Sigmoid colon (tissue), 7 donors: ENCODE data around the gene UNKL. TPM values are rescaled to one million over a fixed set of nuclear protein-coding genes. Genes with fewer than 3 reads are reported as not detected.

Source experiments
- DNase-seq: peaks from one replicate; pipeline ENCODE4 v3.0.0-alpha.2; 2019
- H3K27ac ChIP-seq, 4 donors: fragments of 200-600 bp; sonication (generic); one replicate each; pipeline ENCODE4 v1.5.1; 2016 to 2019; ENCODE audit warnings: mild to moderate bottlenecking in 1 of 4
- H3K27me3 ChIP-seq, 3 donors: fragments of 200-600 bp; sonication (generic); one replicate each; pipeline ENCODE4 v1.5.1; 2019; ENCODE audit warnings: mild to moderate bottlenecking in 1 of 3
- H3K36me3 ChIP-seq, 4 donors: fragments of 200-600 bp; sonication (generic); one replicate each; pipeline ENCODE4 v1.5.1; 2016 to 2019
- H3K4me1 ChIP-seq, 4 donors: fragments of 200-600 bp; sonication (generic); one replicate each; pipeline ENCODE4 v1.5.1; 2017 to 2019
- H3K4me3 ChIP-seq, 4 donors: fragments of 200-600 bp; sonication (generic); one replicate each; pipeline ENCODE4 v1.5.1; 2017 to 2019; ENCODE audit warnings: mild to moderate bottlenecking in 2 of 4, moderate library complexity in 1 of 4
- H3K9me3 ChIP-seq, 4 donors: fragments of 200-600 bp in 3 of 4; sonication (generic) in 3 of 4; one replicate each; pipeline versions ENCODE4 v1.5.1 to v1.6.1; 2013 to 2019
- EP300 ChIP-seq, 4 donors: sonication (generic); formaldehyde crosslinking; IDR thresholded peaks; one replicate each; pipeline ENCODE4 v1.6.1; 2017; ENCODE audit warnings: antibody characterized with exemption in 4 of 4
- POLR2A ChIP-seq, 2 donors: fragments of 450-650 bp; IDR thresholded peaks; one replicate each; pipeline ENCODE4 v1.6.1; 2016; ENCODE audit warnings: antibody characterized with exemption in 2 of 2, mild to moderate bottlenecking in 2 of 2, moderate library complexity in 2 of 2
- POLR2AphosphoS5 ChIP-seq, 4 donors: sonication (generic); formaldehyde crosslinking; IDR thresholded peaks; one replicate each; pipeline ENCODE4 v1.6.1; 2017; ENCODE audit warnings: antibody characterized with exemption in 4 of 4
- WGBS, 2 donors: extraction: QIAGEN DNeasy Blood & Tissue Kit; methylation state at CpG; one replicate each; pipeline ENCODE4 v1.1.7; 2013; 5-methylcytosine and 5-hydroxymethylcytosine counted together
- intact Hi-C: fragments of 100-400 bp; cut with DNase I; formaldehyde crosslinking; loops from one replicate; pipeline ENCODE4 v1.15.1; 2023
- polyA plus RNA-seq, 3 donors: library from polyadenylated mRNA; stranded (reverse); fragments of 200-250 nt; gene quantifications; one replicate each; pipeline ENCODE4 v1.2.3, GENCODE V29; 2013
- total RNA-seq, 4 donors: library from RNA; depleted of rRNA; stranded (reverse); fragments of >200 nt; gene quantifications; one replicate each; pipeline ENCODE4 v1.1.0, GENCODE V29; 2016
- TF ChIP-seq, protein P1 (sequence below), 4 experiments: fragments of 450-650 bp in 3 of 4; fragments of 200-600 bp in 1 of 4; IDR thresholded peaks; one replicate each; pipeline ENCODE4 v1.5.1; 2016 to 2019; ENCODE audit warnings: antibody characterized with exemption in 4 of 4, mild to moderate bottlenecking in 3 of 4, moderate library complexity in 2 of 4
- donor health status: healthy with polysubstance abuse.
- donor health status: Bipolar disorder and iron deficiency.
- donor health status: healthy.

UNKL gene
- total and polyA plus RNA-seq, 7 donors = 2.1 to 29.1 (median 19.6) TPM

DNA sequence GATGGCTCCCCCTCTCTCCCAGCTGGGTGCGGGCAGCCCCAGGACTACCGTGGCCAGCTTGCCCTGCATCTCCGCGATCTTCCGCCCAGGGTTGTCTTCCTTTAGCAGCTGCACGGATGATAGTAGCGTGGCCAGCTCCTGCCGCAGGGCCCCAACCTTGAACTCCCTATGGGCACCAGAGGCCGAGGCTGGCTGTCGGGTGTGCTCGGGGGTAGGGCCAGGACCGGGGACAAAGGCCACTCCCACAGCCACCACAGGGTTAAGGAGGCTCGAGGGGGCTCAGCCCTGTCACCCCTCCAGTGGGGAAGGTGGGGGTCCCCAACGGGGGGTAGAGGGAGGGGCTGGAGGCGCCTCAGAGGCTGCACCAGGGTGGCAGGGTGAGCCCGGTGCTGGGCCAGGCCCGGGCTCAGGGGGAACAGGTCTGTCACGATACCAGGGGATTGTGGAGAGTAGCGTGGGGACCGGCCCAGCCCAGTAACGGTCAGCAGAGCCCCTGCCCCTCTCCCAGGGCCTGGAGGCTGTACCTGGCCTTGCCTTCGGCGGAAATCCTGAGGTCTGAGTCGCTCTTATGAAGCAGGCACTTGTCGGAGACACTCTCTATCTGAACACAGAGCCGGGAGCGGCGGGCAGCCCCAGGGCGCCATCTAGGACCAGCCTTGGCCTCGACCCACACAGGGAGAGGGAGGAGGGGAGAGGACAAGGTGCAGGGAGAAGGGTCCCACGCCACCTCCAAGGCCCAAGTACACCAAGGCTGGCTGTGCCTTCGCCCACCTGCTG lies 21.6 kb upstream of the UNKL start:
- WGBS, 2 donors = 87 to 89% methylated on average over 32 of the region's 32 CpGs
- TF ChIP-seq POLR2A (IDR thresholded peaks at IDR 0.05) (no peak), EP300 (IDR thresholded peaks at IDR 0.05) (no peak), POLR2AphosphoS5 (IDR thresholded peaks at IDR 0.05) (no peak)
- TF ChIP-seq, protein P1, sequence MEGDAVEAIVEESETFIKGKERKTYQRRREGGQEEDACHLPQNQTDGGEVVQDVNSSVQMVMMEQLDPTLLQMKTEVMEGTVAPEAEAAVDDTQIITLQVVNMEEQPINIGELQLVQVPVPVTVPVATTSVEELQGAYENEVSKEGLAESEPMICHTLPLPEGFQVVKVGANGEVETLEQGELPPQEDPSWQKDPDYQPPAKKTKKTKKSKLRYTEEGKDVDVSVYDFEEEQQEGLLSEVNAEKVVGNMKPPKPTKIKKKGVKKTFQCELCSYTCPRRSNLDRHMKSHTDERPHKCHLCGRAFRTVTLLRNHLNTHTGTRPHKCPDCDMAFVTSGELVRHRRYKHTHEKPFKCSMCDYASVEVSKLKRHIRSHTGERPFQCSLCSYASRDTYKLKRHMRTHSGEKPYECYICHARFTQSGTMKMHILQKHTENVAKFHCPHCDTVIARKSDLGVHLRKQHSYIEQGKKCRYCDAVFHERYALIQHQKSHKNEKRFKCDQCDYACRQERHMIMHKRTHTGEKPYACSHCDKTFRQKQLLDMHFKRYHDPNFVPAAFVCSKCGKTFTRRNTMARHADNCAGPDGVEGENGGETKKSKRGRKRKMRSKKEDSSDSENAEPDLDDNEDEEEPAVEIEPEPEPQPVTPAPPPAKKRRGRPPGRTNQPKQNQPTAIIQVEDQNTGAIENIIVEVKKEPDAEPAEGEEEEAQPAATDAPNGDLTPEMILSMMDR (IDR thresholded peaks at IDR 0.05) = no peak

DNA sequence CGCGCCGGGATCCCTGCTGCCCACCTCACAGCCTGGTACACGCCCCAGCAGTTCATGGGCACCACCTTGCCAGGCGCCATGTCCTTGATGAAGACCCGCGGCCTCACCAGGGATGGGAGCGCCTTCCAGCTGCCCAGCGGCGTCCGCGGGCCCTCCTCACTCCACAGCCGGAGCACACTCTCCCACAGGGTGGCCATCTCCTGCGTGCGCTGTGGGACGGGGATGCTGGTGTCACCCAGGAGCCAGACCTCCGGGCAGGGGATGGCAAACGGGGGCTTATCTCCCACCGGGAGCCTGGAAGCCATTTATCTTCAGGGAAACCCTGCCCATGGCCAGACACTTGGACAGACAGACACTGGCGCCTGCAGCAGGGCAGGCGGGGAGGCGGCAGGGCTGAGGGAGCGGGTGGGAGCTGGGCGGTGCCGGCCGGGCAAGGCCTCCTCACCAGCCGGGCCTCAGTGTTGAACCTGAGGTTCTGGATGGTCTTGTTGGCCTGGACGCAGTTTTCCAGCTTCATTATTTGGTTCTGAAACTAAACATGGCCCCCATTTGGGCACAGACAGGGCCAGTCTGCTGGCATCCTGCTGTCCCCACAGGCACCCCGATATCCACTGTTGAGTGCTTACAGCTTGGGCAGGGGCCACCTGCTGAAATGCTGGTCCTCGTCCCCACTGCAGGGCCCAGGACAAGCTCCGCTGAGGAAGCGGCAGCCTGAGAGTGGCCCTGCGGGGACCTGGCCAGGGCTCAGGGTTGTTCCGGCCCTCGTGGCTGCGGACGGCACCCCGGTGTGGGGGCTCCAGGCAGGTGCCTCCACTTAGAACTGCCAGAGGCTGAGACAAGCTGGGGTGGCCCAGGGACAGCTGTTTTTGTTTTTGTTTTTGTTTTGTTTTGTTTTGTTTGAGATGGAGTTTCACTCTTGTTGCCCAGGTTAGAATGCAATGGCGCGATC lies 20.4 kb upstream of the UNKL start:
- Histone ChIP-seq H3K4me1 (no peaks in the 10 kb centered on the region), H3K27ac (no peak overlapping the region), H3K36me3 (no peaks in the 10 kb centered on the region), H3K9me3 (no peaks in the 10 kb centered on the region), H3K4me3 (no peak overlapping the region), H3K27me3 (no peaks in the 10 kb centered on the region)
- intact Hi-C loops = no loop called here
- 93 to 94% methylated on average over 40 of the region's 40 CpGs for WGBS, 2 donors
- TF ChIP-seq EP300 (IDR thresholded peaks at IDR 0.05) = no peak
- TF ChIP-seq, protein P1 (IDR thresholded peaks at IDR 0.05) = no peak
- TF ChIP-seq POLR2A (IDR thresholded peaks at IDR 0.05) = no peak
- DNase-seq = no peak

More for the DNA sequence above, 21.6 kb upstream of the UNKL start:
- no peak overlapping the region for H3K4me3 ChIP-seq
- intact Hi-C loops = no loop called here
- no peaks in the 10 kb centered on the region for H3K27me3 ChIP-seq
- DNase-seq = no peak
- H3K4me1 ChIP-seq = no peaks in the 10 kb centered on the region
- H3K9me3 ChIP-seq = no peaks in the 10 kb centered on the region
- no peak overlapping the region for H3K27ac ChIP-seq
- H3K36me3 ChIP-seq = no peaks in the 10 kb centered on the region

DNA sequence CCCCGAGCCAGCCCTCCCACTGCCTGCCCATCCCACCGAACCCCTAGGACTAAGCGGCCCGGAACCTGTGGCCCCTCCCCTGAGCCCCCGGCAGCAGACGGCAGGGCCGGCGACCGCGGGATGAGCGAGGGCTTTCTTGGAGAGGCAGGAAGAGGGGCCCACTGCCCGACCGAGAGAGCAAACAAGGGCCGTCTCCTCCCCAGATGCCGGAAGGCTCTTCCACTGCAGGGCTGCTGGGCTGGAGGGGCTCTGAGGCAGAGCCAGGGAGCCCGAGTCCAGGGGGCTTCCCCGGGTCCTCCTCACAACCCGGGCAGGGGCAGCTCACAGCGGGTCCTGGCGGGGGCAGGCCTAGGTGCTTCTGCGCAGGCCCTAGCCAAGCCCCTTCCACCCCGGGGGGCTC lies 19.3 kb upstream of the UNKL start:
- no peak for DNase-seq
- intact Hi-C loops = no loop called here
- H3K27me3 ChIP-seq = no peaks in the 10 kb centered on the region
- no peak overlapping the region for H3K27ac ChIP-seq
- no peaks in the 10 kb centered on the region for H3K9me3 ChIP-seq
- no peaks in the 10 kb centered on the region for H3K36me3 ChIP-seq
- TF ChIP-seq EP300 (IDR thresholded peaks at IDR 0.05) (no peak), POLR2A (IDR thresholded peaks at IDR 0.05) (no peak), POLR2AphosphoS5 (IDR thresholded peaks at IDR 0.05) (no peak)
- TF ChIP-seq, protein P1 (IDR thresholded peaks at IDR 0.05) = no peak
- WGBS, 2 donors = 46 to 49% methylated on average over 22 of the region's 22 CpGs
- H3K4me3 ChIP-seq = no peak overlapping the region
- H3K4me1 ChIP-seq = peaks cover 0 to 2% (median 0%) of the 10 kb centered on the region in 4 donors

GRCh38 chr16:1433263-1433560 lies 18.7 kb upstream of the UNKL start:
- DNase-seq = no peak
- Histone ChIP-seq H3K4me3 (no peak overlapping the region), H3K27ac (no peak overlapping the region), H3K27me3 (no peaks in the 10 kb centered on the region), H3K9me3 (no peaks in the 10 kb centered on the region), H3K36me3 (no peaks in the 10 kb centered on the region), H3K4me1 (peaks cover 0 to 7% (median 0%) of the 10 kb centered on the region in 4 donors)
- TF ChIP-seq POLR2A (IDR thresholded peaks at IDR 0.05) (no peak), POLR2AphosphoS5 (IDR thresholded peaks at IDR 0.05) (no peak), EP300 (IDR thresholded peaks at IDR 0.05) (no peak)
- TF ChIP-seq, protein P1 (IDR thresholded peaks at IDR 0.05) = no peak
- intact Hi-C loops = no loop called here
- 77 to 89% methylated on average over 14 of the region's 14 CpGs for WGBS, 2 donors
